ENCODE data around the gene ZC3H13.

Gene ZC3H13

GRCh38 chr13:46059405-46059804 lies 6.9 kb upstream of the ZC3H13 start:
- DNase-seq (ENCODE audit: low read depth in 2 of 2), result no peak

- no peak for DNase-seq (ENCODE audit: low read depth in 2 of 2)
These were observed 5.7 kb upstream of the ZC3H13 start for GRCh38 chr13:46058268-46058667.

- DNase-seq (ENCODE audit: low read depth in 2 of 2), result no peak
These were observed 4.9 kb upstream of the ZC3H13 start for GRCh38 chr13:46057256-46058015.

- no peak for DNase-seq (ENCODE audit: low read depth in 2 of 2)
These were observed 841 bp upstream of the ZC3H13 start for GRCh38 chr13:46053162-46054012.

GRCh38 chr13:46051968-46052318 lies 603 bp downstream of the ZC3H13 start:
- no peak for DNase-seq (ENCODE audit: low read depth in 2 of 2)

GRCh38 chr13:46050771-46051170 lies 1.8 kb downstream of the ZC3H13 start:
- DNase-seq (ENCODE audit: low read depth in 2 of 2), result no peak

GRCh38 chr13:46045424-46045823 lies 7.1 kb downstream of the ZC3H13 start:
- DNase-seq (ENCODE audit: low read depth in 2 of 2), result no peak

- DNase-seq (ENCODE audit: low read depth in 2 of 2), result no peak
These were observed 8.9 kb downstream of the ZC3H13 start for GRCh38 chr13:46043647-46044046.

- DNase-seq (ENCODE audit: low read depth in 2 of 2), result no peak
These were observed 11.1 kb downstream of the ZC3H13 start for GRCh38 chr13:46041419-46041839.

- DNase-seq (ENCODE audit: low read depth in 2 of 2), result no peak
These were observed 11.8 kb downstream of the ZC3H13 start for GRCh38 chr13:46040763-46041162.

- no peak for DNase-seq (ENCODE audit: low read depth in 2 of 2)
These were observed 12.9 kb downstream of the ZC3H13 start for GRCh38 chr13:46039411-46040182.

- no peak for DNase-seq (ENCODE audit: low read depth in 2 of 2)
These were observed 14.2 kb downstream of the ZC3H13 start for GRCh38 chr13:46038296-46038695.

- DNase-seq (ENCODE audit: low read depth in 2 of 2), result no peak
These were observed 17.5 kb downstream of the ZC3H13 start for GRCh38 chr13:46035066-46035465.

- no peak for DNase-seq (ENCODE audit: low read depth in 2 of 2)
These were observed 20.2 kb downstream of the ZC3H13 start for GRCh38 chr13:46032341-46032740.

GRCh38 chr13:46031581-46032263 lies 20.8 kb downstream of the ZC3H13 start:
- no peak for DNase-seq (ENCODE audit: low read depth in 2 of 2)

GRCh38 chr13:46025157-46025556 lies 27.4 kb downstream of the ZC3H13 start:
- no peak for DNase-seq (ENCODE audit: low read depth in 2 of 2)

GRCh38 chr13:46022481-46022880 lies 30.1 kb downstream of the ZC3H13 start:
- no peak for DNase-seq (ENCODE audit: low read depth in 2 of 2)

GRCh38 chr13:46016216-46016615 lies 36.3 kb downstream of the ZC3H13 start:
- DNase-seq (ENCODE audit: low read depth in 2 of 2), result no peak

- DNase-seq (ENCODE audit: low read depth in 2 of 2), result no peak
These were observed 37.2 kb downstream of the ZC3H13 start for GRCh38 chr13:46015366-46015765.

GRCh38 chr13:46012404-46012803 lies 40.1 kb downstream of the ZC3H13 start:
- DNase-seq (ENCODE audit: low read depth in 2 of 2), result no peak

- no peak for DNase-seq (ENCODE audit: low read depth in 2 of 2)
These were observed 42.4 kb downstream of the ZC3H13 start for GRCh38 chr13:46010148-46010547.

GRCh38 chr13:46008631-46009030 lies 43.9 kb downstream of the ZC3H13 start:
- no peak for DNase-seq (ENCODE audit: low read depth in 2 of 2)

Measured in stimulated activated CD4-positive, alpha-beta T cell treated with anti-CD3 and anti-CD28 coated beads, Interleukin-1b, Interleukin-23, amount 100 ng/mL, for 4 hours (primary cell).